SK-MEL-5 (cell line): ENCODE data around the gene RAB40B. TPM values are rescaled to one million over a fixed set of nuclear protein-coding genes. Genes with fewer than 3 reads are reported as not detected.

ENCODE experiments used
- DNase-seq: peaks from one replicate; pipeline ENCODE4 v3.0.0-alpha.2; 2016; ENCODE audit warnings: low read depth, low spot score
- in situ Hi-C: cut with HindIII; loops from 2 replicates; pipeline ENCODE4 v1.10.0; 2016; ENCODE audit warnings: low sequenced_read_pairs, high pct_unique_total_duplicates, low pct_unique_long_range_greater_than_20kb
- total RNA-seq: library from RNA; depleted of rRNA; stranded (reverse); fragments of >200 nt; shearing (Covaris generic); gene quantifications from 2 replicates; pipeline ENCODE4 v1.2.3, GENCODE V29; 2014

Gene RAB40B
- total RNA-seq, 1 experiment from 2014 or later: 3.5 TPM

DNA sequence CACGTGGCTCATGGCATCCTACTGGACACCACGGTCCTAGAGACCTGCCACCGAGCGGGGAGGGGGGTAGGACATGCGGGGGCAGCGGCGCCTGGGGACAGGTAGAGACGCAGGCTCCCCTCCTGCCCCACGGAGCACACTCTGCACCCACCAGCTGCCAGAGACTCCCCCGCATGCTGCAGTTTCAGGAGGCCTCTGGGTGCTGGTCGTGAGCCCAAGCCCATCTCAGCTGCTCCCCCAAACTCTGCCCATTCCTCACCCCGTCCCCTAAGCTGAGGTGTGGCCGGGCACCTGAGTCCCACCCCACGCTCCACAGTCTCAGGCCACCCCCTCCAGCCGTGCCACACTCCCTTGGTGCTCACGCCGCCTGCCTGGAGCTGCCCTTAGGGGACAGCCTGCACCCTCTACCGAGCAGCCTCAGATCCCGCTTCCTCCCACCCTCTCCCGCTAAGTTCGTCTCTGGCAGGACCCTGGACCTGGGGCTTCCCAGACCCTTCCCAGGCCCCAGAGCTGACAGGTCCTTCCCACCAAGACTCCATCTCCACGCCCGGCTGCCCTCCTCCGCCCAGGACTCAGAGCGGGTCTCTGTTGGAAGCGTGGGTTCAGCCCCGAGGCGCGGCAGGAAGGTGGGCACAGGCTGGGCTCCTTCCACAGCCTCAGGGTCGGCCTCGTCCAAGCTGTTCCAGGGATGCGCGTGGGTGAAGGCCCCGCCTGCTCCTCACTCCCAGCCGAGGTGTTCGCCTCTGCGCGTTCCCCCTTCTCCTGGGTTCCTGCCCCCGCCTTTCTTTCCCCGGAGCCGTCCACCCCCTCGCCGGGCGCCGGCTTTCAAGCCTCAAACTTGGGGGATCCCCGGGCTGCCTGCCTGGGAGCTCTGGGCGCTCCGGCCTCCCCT, 1.3 kb downstream of the RAB40B start:
- DNase-seq: no peak
- in situ Hi-C loops: no loop called here

- no peak for DNase-seq
- in situ Hi-C loops: no loop called here
These were observed 2.2 kb downstream of the RAB40B start for GRCh38 chr17:82696259-82696658.

DNA sequence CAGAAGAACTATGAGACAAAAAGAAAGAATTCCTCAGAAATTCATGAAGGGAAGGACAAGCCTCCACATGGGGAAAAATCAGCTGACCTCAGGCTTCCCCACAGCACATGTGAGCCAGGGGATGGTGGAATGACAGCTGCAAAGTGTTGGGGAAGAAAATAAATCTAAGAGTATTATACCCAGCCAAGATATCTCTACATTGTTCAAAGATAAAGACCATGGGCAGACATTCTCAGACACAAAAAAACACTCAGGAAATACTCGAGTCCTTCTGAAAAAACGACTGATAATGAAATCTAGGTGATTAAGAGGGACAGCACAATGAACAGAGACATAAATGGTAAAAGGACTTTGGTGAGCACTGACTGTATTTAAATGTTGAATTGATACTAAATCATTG, 3.9 kb downstream of the RAB40B start:
- no peak for DNase-seq
- in situ Hi-C loops: no loop called here

GRCh38 chr17:82693168-82693867, 5.2 kb downstream of the RAB40B start:
- DNase-seq: no peak
- in situ Hi-C loops: no loop called here

DNA sequence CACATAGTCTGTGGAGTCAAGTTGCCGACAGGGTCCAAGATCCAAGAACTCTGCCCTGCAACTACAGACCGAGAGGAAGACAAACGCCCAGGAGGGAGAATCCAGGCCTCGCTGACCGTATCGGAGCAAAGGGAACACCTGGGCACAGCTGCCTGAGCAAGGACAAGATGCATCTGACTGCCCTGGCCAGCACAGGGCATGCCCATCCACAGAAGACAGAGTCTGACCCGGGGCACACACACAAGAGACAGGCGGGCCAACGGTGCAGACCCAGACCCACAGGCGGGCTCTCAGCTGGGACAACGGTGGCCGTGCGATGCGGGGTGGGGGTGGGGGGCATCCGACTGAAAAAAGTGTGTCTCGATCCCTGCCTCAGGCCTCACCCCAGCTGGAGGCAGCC, 6.2 kb downstream of the RAB40B start:
- no peak for DNase-seq
- in situ Hi-C loops: no loop called here

DNA sequence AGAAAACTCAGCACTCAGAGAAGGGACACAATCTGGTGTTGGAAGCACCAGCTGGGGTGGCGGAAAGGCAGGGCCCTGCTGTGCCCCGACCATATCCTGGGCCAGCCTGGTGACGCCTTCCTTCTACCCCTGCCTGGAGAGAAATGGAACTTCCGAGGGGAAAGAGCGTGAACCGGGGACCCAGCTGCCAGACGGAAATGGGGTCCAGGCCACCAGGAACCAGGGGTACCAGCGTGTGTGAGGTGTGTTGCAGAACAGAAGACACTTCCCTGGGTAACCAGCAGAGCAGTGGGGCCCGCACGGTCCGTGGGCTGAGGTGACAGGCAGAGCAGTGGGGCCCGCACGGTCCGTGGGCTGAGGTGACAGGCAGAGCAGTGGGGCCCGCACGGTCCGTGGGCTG, 6.8 kb downstream of the RAB40B start:
- in situ Hi-C loops: no loop called here
- DNase-seq: no peak

DNA sequence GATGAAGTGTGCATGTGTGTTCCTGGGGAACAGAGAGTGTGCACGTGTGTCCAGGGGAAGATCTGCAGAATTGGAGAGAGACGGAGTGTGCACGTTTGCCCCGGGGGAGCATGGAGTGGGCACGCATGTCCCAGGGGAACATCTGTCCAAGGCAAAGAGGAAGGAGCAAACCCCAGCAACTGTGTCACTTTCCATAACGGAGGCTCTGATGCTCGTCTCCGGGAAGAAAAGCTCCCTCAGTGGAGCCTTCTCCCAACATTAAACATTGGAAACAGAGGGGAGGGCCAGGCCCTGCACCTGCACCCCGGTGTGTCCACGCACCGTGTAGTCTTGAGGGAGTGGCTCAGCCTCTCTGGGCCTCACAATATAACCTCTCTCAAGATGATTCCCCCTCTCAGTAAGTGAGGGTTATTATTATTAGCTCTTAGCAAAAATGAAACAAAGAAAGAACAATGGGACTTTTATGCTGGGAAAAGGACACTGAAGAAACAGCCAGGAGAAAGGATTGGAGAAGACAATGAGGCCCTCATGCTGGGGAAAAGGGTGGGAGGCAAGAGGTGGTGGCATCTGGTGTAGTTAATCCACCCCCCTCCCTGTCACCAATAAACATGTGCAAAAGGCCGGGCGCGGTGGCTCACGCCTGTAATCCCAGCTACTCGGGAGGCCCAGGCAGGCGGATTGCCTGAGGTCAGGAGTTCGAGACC, 7.6 kb downstream of the RAB40B start:
- in situ Hi-C loops: no loop called here
- DNase-seq: peak; percentile 59

- DNase-seq: no peak
- in situ Hi-C loops: no loop called here
These were observed 9.4 kb downstream of the RAB40B start for GRCh38 chr17:82689077-82689476.

GRCh38 chr17:82687871-82688270, 10.6 kb downstream of the RAB40B start:
- no peak for DNase-seq
- in situ Hi-C loops: no loop called here

DNA sequence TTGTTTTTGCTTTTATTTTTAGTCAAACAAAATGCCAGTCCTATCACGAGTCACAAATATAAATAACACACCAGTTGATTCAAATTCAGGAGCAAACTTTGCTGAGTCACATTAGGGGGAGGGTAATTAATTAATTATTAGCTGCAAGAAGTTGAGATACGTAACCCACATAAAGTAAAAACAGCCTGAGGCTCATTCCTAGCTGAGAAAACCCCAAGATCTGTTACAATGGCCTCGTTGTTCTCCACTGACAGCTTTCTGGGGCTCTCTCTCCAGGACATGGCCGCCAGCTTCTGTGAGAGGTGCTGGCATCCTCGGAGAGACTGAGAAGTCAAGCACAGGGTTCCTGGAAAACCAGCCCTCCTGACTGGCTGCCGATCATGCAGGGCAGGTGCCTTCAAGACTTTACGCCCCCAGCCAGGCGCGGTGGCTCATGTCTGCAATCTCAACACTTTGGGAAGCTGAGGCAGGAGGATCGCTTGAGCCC, 11.1 kb downstream of the RAB40B start:
- DNase-seq: peak; percentile 21
- in situ Hi-C loops: no loop called here

GRCh38 chr17:82686366-82687324, 11.9 kb downstream of the RAB40B start:
- DNase-seq: no peak
- in situ Hi-C loops: no loop called here

DNA sequence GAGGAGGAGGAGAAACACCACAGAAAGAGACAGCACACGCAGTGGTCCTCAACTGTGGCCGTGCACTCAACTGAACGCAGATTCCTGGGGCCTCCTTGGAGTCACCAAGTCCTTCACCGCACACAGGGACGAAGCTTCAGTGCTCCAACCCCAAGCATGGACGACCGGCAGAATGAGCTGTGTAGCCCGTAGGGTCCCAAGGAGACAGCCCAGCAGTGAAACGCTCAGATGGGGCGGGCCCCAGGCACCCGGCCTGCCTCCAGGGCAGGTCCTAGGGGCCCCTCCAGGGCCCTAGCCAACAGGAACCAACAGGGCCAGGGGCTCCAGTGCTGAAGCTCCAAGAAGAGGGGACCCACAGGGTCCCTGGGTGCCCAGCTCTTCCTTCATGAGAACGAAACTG, 13.2 kb downstream of the RAB40B start:
- in situ Hi-C loops: no loop called here
- DNase-seq: no peak

DNA sequence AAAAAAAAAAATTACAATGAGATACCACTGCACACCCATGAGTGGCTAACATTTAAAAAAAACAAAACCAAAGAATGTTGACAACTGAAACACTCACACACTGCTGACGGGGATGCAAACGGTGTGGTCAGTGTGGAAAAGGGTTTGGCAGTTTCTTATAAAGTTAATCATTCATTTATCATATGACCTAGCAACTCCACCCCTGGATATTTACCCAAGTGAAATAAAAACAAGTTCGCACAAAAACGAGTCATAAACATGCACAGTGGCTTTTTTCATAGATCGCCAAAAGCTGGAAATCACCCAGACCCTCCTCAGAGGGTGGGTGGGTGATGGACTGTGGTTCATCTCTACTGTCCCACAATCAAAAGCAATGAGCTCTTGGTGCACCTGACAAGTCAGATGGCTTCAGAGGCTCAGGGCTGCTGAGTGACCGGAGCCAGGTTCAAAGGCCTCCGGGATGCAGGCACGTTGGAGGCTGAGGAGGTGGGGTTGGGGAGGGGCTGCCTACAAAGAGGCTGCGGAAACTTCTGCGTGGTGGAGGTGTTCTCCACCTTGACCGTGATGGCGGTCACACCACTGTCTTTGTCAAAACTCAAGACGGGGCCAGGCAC, 14.2 kb downstream of the RAB40B start:
- no peak for DNase-seq
- in situ Hi-C loops: no loop called here

DNA sequence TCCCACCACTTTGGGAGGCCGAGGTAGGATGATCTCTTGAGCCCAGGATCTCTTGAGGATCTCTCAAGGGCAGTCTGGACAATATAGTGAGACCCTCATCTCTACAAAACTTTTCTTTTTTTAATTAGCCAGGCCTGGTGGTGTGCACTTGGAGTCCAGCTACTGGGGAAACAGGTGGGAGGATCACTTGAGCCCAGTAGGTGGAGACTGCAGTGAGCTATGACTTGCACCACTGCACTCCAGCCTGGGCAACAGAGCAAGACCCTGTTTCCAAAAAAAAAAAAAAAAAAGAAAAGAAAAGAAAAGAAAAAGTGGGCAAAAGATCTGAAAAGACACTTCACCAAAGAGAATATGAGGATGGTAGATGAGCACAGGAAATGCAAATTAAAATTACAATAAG, 15.0 kb downstream of the RAB40B start:
- in situ Hi-C loops: no loop called here
- no peak for DNase-seq

GRCh38 chr17:82681547-82681946, 17.0 kb downstream of the RAB40B start:
- DNase-seq: no peak
- in situ Hi-C loops: no loop called here

DNA sequence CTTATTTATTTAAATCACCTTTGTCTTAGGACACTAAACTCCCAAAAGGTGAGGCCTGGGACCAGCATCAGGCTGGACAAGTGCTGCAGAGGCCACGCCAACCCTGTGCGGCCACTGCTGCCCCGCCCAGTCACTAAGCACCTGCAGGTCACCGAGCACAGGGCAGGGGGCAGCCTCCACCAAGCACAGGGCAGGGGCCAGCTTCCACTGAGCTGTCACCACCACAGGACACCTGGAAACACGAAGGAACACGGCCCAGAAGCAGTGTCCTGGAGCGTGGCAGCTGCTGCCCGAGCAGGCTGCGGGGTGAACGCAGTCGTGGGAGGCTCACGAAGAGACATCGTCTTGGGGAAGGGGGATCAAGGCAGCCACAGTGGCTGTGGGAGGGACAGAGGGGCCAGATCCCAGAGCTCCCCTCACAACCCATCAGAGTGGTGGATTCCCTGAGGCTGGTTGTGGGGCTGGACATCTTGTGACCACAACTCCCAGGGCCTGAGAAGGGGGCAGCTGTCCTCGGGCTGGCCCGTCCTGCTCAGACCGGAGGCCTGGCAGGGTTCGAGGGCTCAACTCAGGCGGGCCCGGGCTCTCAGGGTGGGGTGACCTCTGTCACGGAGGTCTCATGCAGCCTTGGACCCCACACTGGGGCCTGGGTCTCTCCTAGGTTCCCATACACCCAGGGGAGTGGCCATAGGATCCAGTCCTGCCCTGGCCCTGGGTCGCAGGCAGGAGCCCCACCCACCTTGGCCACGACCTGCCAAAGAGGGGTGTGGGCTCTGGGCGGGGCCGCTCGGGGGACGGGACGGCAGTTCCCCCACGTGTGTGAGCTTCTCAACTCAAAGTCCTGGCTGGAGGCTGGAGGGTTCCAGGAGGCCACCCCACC, 18.7 kb downstream of the RAB40B start:
- in situ Hi-C loops: no loop called here

More for the DNA sequence above, 18.7 kb downstream of the RAB40B start:
- no peak for DNase-seq
